K562 (cell line): ENCODE data around the gene VSIG4. TPM values are rescaled to one million over a fixed set of nuclear protein-coding genes. Genes with fewer than 3 reads are reported as not detected.

ENCODE experiments used
- ESRRA ChIP-seq: fragments of 450-650 bp; IDR thresholded peaks from 2 replicates; pipeline ENCODE4 v1.6.1; 2014; ENCODE audit warnings: low read depth, mild to moderate bottlenecking, moderate library complexity, borderline replicate concordance
- ETS2 ChIP-seq: IDR thresholded peaks from 2 replicates; pipeline ENCODE4 v1.6.1; 2016; ENCODE audit warnings: borderline replicate concordance, missing genetic modification characterization, mild to moderate bottlenecking, moderate library complexity, missing compliant biosample characterization; ENCODE audit not compliant: poor library complexity, severe bottlenecking
- GABPB1 ChIP-seq: sonication (generic); formaldehyde crosslinking; IDR thresholded peaks from 2 replicates; pipeline ENCODE4 v1.8.0; 2022; ENCODE audit warnings: mild to moderate bottlenecking, missing genetic modification reagents
- L3MBTL2 ChIP-seq: fragments of 450-650 bp; IDR thresholded peaks from 2 replicates; pipeline ENCODE4 v1.6.1; 2016; ENCODE audit warnings: mild to moderate bottlenecking, moderate library complexity
- MTA1 ChIP-seq: fragments of 450-650 bp; IDR thresholded peaks from 2 replicates; pipeline ENCODE4 v1.6.1; 2017; ENCODE audit warnings: borderline replicate concordance
- NCOA6 ChIP-seq: fragments of 450-650 bp; IDR thresholded peaks from 2 replicates; pipeline ENCODE4 v1.6.1; 2017; ENCODE audit warnings: mild to moderate bottlenecking
- PHF8 ChIP-seq: fragments of 200-600 bp; sonication (generic); IDR thresholded peaks from 2 replicates; pipeline ENCODE4 v1.6.1; 2012; ENCODE audit warnings: mixed run types, mild to moderate bottlenecking, inconsistent platforms, low read length, moderate library complexity, borderline replicate concordance
- PRPF4 ChIP-seq: fragments of 200-400 bp; formaldehyde crosslinking; IDR thresholded peaks from one replicate; pipeline ENCODE4 v1.6.1; 2017; ENCODE audit warnings: low read length, low read depth, mild to moderate bottlenecking; ENCODE audit not compliant: insufficient read depth, poor library complexity, severe bottlenecking
- RBM22 ChIP-seq: fragments of 200-400 bp; formaldehyde crosslinking; IDR thresholded peaks from 2 replicates; pipeline ENCODE4 v1.6.1; 2018; ENCODE audit warnings: low read length, low read depth; ENCODE audit not compliant: poor library complexity, severe bottlenecking
- RCOR1 ChIP-seq, 2 experiments: IDR thresholded peaks; 2 replicates each; pipeline ENCODE4 v1.6.1; 2012; ENCODE audit warnings: low read depth in 2 of 2, low read length in 2 of 2, borderline replicate concordance in 1 of 2, improper control_type of control experiment in 1 of 2
- SUPT5H ChIP-seq: fragments of 450-650 bp; IDR thresholded peaks from 2 replicates; pipeline ENCODE4 v1.6.1; 2016
- TFAM ChIP-seq: fragments of 250-450 bp; sonication (Bioruptor Pico); conservative IDR thresholded peaks from 2 replicates; pipeline ENCODE4 v1.5.0; 2021; ENCODE audit warnings: mild to moderate bottlenecking, moderate library complexity
- U2AF2 ChIP-seq: fragments of 200-400 bp; formaldehyde crosslinking; optimal IDR thresholded peaks from 2 replicates; pipeline ENCODE3; 2017; ENCODE audit warnings: low read depth, mild to moderate bottlenecking, low read length
- ZBTB1 ChIP-seq: sonication (generic); formaldehyde crosslinking; IDR thresholded peaks from 2 replicates; pipeline ENCODE4 v1.8.1; 2023; ENCODE audit warnings: missing genetic modification reagents, low read depth, mild to moderate bottlenecking, borderline replicate concordance
- polyA plus RNA-seq, 8 experiments: library from polyadenylated mRNA; depleted of rRNA in 4 of 8; stranded (reverse) in 5 of 8; unstranded in 3 of 8; fragments of >200 nt; fragmentation: Nextera tagmentation in 2 of 8; fragmentation: Illumina TruSeq in 1 of 8; extraction: Ambion mirVana in 2 of 8; extraction: Trizol in 1 of 8; gene quantifications; 2 replicates each; pipeline versions ENCODE4 v1.2.1 to v1.2.3, GENCODE V29; 2011 to 2014; ENCODE audit warnings: inconsistent platforms in 1 of 8, missing spikeins in 1 of 8
- total RNA-seq, 7 experiments: library from RNA; depleted of rRNA in 6 of 7; stranded (reverse); fragments of >200 nt in 6 of 7; fragmentation: Illumina TruSeq in 2 of 7; extraction: Trizol in 2 of 7; gene quantifications; 2 replicates each; pipeline versions ENCODE4 v1.2.1 to v1.2.3, GENCODE V29; 2011 to 2021; ENCODE audit warnings: low replicate concordance in 1 of 7
- TF ChIP-seq, protein P1 (sequence below): IDR thresholded peaks from 3 replicates; pipeline ENCODE4 v1.6.1; 2011; ENCODE audit warnings: borderline replicate concordance, mild to moderate bottlenecking; ENCODE audit not compliant: insufficient read length, insufficient read depth
- TF ChIP-seq, protein P2 (sequence below): sonication (generic); formaldehyde crosslinking; IDR thresholded peaks from 2 replicates; pipeline ENCODE4 v1.5.0; 2020; ENCODE audit warnings: missing genetic modification reagents
- TF ChIP-seq, protein P3 (sequence below): fragments of 250-450 bp; sonication (Bioruptor Pico); IDR thresholded peaks from 2 replicates; pipeline ENCODE4 v1.6.1; 2021; ENCODE audit warnings: mild to moderate bottlenecking
- TF ChIP-seq, protein P4 (sequence below): fragments of 450-650 bp; formaldehyde crosslinking; IDR thresholded peaks from 2 replicates; pipeline ENCODE4 v1.4.0; 2020; ENCODE audit warnings: mild to moderate bottlenecking, moderate library complexity
- TF ChIP-seq, protein P5 (sequence below): sonication (generic); formaldehyde crosslinking; IDR thresholded peaks from 2 replicates; pipeline ENCODE4 v1.8.1; 2023; ENCODE audit warnings: mild to moderate bottlenecking, missing genetic modification reagents
- TF ChIP-seq, protein P6 (sequence below): fragments of 250-450 bp; sonication (Bioruptor Pico); IDR thresholded peaks from 2 replicates; pipeline ENCODE4 v1.9.0; 2021; ENCODE audit warnings: mild to moderate bottlenecking

VSIG4 gene
- total and polyA plus RNA-seq, 9 of the 15 experiments (the other 6 are each of a cell fraction or from before 2014, with no cell fraction given), result 0.22 to 1.6 (median 0.46) TPM; not detected in 1

DNA sequence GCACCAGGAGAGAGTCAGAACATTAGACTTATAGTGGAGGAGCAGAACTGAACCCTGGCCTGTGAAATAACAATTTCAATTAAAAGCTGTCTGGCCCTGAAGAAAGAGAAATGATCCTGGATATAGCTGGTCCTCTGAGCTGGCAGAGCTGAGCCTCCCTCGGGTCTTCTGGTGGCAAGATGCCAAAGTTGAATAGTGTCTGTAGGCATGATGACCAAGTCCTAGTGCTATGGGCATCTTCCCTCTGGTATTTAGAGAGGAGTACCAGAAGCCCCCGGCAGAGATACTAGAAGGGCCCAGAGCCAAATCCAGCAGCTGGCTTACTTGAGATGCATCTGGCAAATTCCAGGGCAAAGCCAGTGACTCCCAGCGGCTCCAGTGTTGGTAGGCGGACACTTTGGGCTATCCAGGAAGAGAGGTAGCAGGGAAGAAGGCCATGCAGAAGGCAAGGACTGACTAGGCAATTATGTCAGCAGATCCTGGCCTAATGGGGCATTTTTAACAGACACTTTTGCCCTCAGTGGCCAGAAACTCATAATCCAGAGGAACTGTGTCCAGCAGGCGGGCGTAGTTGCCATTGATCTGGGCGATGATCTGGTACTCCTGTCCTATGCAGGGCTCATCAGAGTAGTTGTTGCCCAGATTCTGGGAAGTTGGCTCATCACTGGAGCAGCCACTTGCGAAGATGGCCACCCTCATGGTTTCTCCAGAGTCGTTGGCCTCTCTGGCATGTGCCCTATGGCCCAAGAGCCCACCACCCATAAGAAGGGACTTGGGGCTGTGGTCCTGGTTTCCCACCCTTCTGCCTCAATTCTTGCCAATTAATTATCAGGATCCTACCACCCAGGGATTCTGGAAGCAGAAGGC, 17.9 kb downstream of the VSIG4 start (continued):
- TF ChIP-seq PHF8, result no peak
- TF ChIP-seq MTA1, result no peak
- TF ChIP-seq, protein P1, sequence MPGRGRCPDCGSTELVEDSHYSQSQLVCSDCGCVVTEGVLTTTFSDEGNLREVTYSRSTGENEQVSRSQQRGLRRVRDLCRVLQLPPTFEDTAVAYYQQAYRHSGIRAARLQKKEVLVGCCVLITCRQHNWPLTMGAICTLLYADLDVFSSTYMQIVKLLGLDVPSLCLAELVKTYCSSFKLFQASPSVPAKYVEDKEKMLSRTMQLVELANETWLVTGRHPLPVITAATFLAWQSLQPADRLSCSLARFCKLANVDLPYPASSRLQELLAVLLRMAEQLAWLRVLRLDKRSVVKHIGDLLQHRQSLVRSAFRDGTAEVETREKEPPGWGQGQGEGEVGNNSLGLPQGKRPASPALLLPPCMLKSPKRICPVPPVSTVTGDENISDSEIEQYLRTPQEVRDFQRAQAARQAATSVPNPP, result no peak
- TF ChIP-seq SUPT5H, result peak; percentile 56
- TF ChIP-seq ETS2 (tag), result no peak
- TF ChIP-seq RBM22, result peak; percentile 59
- TF ChIP-seq, protein P2, sequence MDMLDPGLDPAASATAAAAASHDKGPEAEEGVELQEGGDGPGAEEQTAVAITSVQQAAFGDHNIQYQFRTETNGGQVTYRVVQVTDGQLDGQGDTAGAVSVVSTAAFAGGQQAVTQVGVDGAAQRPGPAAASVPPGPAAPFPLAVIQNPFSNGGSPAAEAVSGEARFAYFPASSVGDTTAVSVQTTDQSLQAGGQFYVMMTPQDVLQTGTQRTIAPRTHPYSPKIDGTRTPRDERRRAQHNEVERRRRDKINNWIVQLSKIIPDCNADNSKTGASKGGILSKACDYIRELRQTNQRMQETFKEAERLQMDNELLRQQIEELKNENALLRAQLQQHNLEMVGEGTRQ (CRISPR knock-in tag), result no peak
- TF ChIP-seq RCOR1 (IDR thresholded peaks at IDR 0.05; ENCODE audit: borderline replicate concordance in 1 of 2, low read depth in 2 of 2, low read length in 2 of 2), result no peak
- TF ChIP-seq, protein P3, sequence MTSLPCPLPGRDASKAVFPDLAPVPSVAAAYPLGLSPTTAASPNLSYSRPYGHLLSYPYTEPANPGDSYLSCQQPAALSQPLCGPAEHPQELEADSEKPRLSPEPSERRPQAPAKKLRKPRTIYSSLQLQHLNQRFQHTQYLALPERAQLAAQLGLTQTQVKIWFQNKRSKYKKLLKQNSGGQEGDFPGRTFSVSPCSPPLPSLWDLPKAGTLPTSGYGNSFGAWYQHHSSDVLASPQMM, result no peak
- TF ChIP-seq, protein P4, sequence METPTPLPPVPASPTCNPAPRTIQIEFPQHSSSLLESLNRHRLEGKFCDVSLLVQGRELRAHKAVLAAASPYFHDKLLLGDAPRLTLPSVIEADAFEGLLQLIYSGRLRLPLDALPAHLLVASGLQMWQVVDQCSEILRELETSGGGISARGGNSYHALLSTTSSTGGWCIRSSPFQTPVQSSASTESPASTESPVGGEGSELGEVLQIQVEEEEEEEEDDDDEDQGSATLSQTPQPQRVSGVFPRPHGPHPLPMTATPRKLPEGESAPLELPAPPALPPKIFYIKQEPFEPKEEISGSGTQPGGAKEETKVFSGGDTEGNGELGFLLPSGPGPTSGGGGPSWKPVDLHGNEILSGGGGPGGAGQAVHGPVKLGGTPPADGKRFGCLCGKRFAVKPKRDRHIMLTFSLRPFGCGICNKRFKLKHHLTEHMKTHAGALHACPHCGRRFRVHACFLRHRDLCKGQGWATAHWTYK (CRISPR knock-in tag), result peak; percentile 85
- TF ChIP-seq, protein P5, sequence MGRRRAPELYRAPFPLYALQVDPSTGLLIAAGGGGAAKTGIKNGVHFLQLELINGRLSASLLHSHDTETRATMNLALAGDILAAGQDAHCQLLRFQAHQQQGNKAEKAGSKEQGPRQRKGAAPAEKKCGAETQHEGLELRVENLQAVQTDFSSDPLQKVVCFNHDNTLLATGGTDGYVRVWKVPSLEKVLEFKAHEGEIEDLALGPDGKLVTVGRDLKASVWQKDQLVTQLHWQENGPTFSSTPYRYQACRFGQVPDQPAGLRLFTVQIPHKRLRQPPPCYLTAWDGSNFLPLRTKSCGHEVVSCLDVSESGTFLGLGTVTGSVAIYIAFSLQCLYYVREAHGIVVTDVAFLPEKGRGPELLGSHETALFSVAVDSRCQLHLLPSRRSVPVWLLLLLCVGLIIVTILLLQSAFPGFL (CRISPR knock-in tag), result no peak
- no peak for TF ChIP-seq PRPF4
- TF ChIP-seq, protein P6, sequence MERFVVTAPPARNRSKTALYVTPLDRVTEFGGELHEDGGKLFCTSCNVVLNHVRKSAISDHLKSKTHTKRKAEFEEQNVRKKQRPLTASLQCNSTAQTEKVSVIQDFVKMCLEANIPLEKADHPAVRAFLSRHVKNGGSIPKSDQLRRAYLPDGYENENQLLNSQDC (CRISPR knock-in tag), result no peak
- no peak for TF ChIP-seq GABPB1 (CRISPR knock-in tag)
- no peak for TF ChIP-seq ZBTB1
- TF ChIP-seq L3MBTL2, result no peak
- no peak for TF ChIP-seq TFAM
- no peak for TF ChIP-seq NCOA6
- no peak for TF ChIP-seq U2AF2
- TF ChIP-seq ESRRA, result no peak
